SK-MEL-5 (cell line): Measurements from ENCODE around the gene SPHK2. TPM values are rescaled to one million over a fixed set of nuclear protein-coding genes. Genes with fewer than 3 reads are reported as not detected.

Experiments
- total RNA-seq: library from RNA; depleted of rRNA; stranded (reverse); fragments of >200 nt; shearing (Covaris generic); gene quantifications from 2 replicates; pipeline ENCODE4 v1.2.3, GENCODE V29; 2014; rRNA removed

Gene SPHK2
- total RNA-seq, 1 experiment from 2014 or later, result 4.8 TPM

Other genes with a start within 250 kb of the SPHK2 start
- gene KDELR1, start 228.0 kb upstream of the SPHK2 start, total RNA-seq, result 82.2 and 97.9 TPM in 2 replicates
- gene GRIN2D, start 225.8 kb upstream of the SPHK2 start, total RNA-seq, result 0.08 TPM in 1 of 2 replicates, not detected in the other
- gene GRWD1, start 173.5 kb upstream of the SPHK2 start, total RNA-seq, result 43.7 and 44.4 TPM in 2 replicates
- gene KCNJ14, start 163.9 kb upstream of the SPHK2 start, total RNA-seq, result 0.58 and 0.64 TPM in 2 replicates
- 39.5 and 41.0 TPM in 2 replicates for gene CYTH2, start 150.1 kb upstream of the SPHK2 start, total RNA-seq
- gene LMTK3, start 107.7 kb upstream of the SPHK2 start, total RNA-seq, result not detected in 2 replicates
- gene SULT2B1, start 67.3 kb upstream of the SPHK2 start, total RNA-seq, result 0.27 and 0.34 TPM in 2 replicates
- not detected in 2 replicates for gene SPACA4, start 12.8 kb upstream of the SPHK2 start, total RNA-seq
- 0.34 TPM in 1 of 2 replicates, not detected in the other for gene FAM83E, start 4.4 kb upstream of the SPHK2 start, total RNA-seq
- 1,626 and 1,782 TPM in 2 replicates for gene RPL18, start 328 bp upstream of the SPHK2 start, total RNA-seq
- gene DBP, start 17.9 kb downstream of the SPHK2 start, total RNA-seq, result 19.9 and 21.3 TPM in 2 replicates
- gene CA11, start 26.7 kb downstream of the SPHK2 start, total RNA-seq, result 5.1 and 7.1 TPM in 2 replicates
- 0.05 TPM in 1 of 2 replicates, not detected in the other for gene NTN5, start 53.5 kb downstream of the SPHK2 start, total RNA-seq
- gene FUT2, start 76.5 kb downstream of the SPHK2 start, total RNA-seq, result not detected in 2 replicates
- gene MAMSTR, start 100.2 kb downstream of the SPHK2 start, total RNA-seq, result 0.35 and 0.50 TPM in 2 replicates
- gene RASIP1, start 121.1 kb downstream of the SPHK2 start, total RNA-seq, result 0.71 and 1.2 TPM in 2 replicates
- gene IZUMO1, start 127.4 kb downstream of the SPHK2 start, total RNA-seq, result not detected in 2 replicates
- gene FUT1, start 133.1 kb downstream of the SPHK2 start, total RNA-seq, result 0.11 and 0.16 TPM in 2 replicates
- gene FGF21, start 136.0 kb downstream of the SPHK2 start, total RNA-seq, result not detected in 2 replicates
- 12.5 and 14.4 TPM in 2 replicates for gene BCAT2, start 191.5 kb downstream of the SPHK2 start, total RNA-seq
- gene HSD17B14, start 217.0 kb downstream of the SPHK2 start, total RNA-seq, result 53.9 and 58.9 TPM in 2 replicates
- gene PLEKHA4, start 249.1 kb downstream of the SPHK2 start, total RNA-seq, result 3.0 and 3.1 TPM in 2 replicates